IPS-20b (cell line): ENCODE measurements around the gene ATAT1.
A peak's percentile ranks its signal among the peaks of the same experiment; 100 is the strongest.
"Not testable (repeated sequence)": the region's sequence is repeated elsewhere in the genome, so short reads cannot be mapped to it uniquely, and the experiment has no call there.

Source experiments
- H3K27ac ChIP-seq: one replicate; pipeline ENCODE4 v1.5.1; 2013; ENCODE audit warnings: low read length
- H3K27me3 ChIP-seq: 2 replicates; pipeline ENCODE4 v1.6.1; 2013; ENCODE audit warnings: mild to moderate bottlenecking, low read length, inconsistent platforms; ENCODE audit not compliant: insufficient read depth
- H3K36me3 ChIP-seq: 2 replicates; pipeline ENCODE4 v1.6.1; 2013; ENCODE audit warnings: low read depth, mild to moderate bottlenecking, inconsistent platforms, low read length, moderate library complexity; ENCODE audit not compliant: insufficient read depth
- H3K4me1 ChIP-seq: 2 replicates; pipeline ENCODE4 v1.6.1; 2013; ENCODE audit warnings: mild to moderate bottlenecking, control low read depth, inconsistent platforms, low read length, moderate library complexity; ENCODE audit not compliant: insufficient read depth
- H3K4me3 ChIP-seq: 2 replicates; pipeline ENCODE4 v1.5.1; 2013; ENCODE audit warnings: mild to moderate bottlenecking, low read length, inconsistent platforms
- H3K9ac ChIP-seq: 2 replicates; pipeline ENCODE4 v1.6.1; 2013; ENCODE audit warnings: low read depth, mild to moderate bottlenecking, inconsistent platforms, low read length, moderate library complexity
- H3K9me3 ChIP-seq: 2 replicates; pipeline ENCODE4 v1.6.1; 2013; ENCODE audit warnings: mild to moderate bottlenecking, low read depth, low read length, inconsistent platforms; ENCODE audit not compliant: insufficient read depth

Gene ATAT1

GRCh38 chr6:30626484-30627366 is at the start of gene ATAT1:
ATAT1 (plus strand) TSS chr6:30626874.
- Histone ChIP-seq H3K27ac (peak within 1 kb of the TSS; percentile 73), H3K9me3 (no peaks in the 10 kb centered on the region), H3K27me3 (no peaks in the 10 kb centered on the region), H3K9ac (peak within 1 kb of the TSS; percentile 92), H3K4me3 (peak within 1 kb of the TSS; percentile 95), H3K36me3 (peaks cover 83% of the 10 kb centered on the region), H3K4me1 (no peaks in the 10 kb centered on the region)

DNA sequence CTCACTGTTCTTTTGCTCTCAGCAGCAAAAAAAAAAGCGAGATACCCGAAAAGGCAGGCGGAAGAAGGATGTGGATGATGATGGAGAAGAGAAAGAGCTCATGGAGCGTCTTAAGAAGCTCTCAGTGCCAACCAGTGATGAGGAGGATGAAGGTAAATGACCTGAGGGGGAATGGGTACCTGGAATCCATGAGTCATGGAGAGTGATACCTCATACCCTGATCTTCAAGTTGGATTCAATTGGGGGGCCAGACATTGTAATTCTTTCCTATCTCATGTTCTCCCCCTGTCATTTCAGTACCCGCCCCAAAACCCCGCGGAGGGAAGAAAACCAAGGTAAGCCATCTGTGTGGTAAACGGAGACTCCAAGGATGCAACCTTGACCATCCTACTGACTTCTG is 48.6 kb upstream of the ATAT1 start:
- Histone ChIP-seq H3K27me3 (no peaks in the 10 kb centered on the region), H3K4me1 (no peaks in the 10 kb centered on the region), H3K36me3 (peaks cover 93% of the 10 kb centered on the region), H3K4me3 (no peak overlapping the region), H3K27ac (no peak overlapping the region), H3K9me3 (no peaks in the 10 kb centered on the region), H3K9ac (no peak overlapping the region)

- Histone ChIP-seq H3K27ac (no peak overlapping the region), H3K4me3 (no peak overlapping the region)
These were observed 42.8 kb upstream of the ATAT1 start for GRCh38 chr6:30583921-30584320.

GRCh38 chr6:30589754-30590358 is 36.8 kb upstream of the ATAT1 start:
- Histone ChIP-seq H3K27me3 (no peaks in the 10 kb centered on the region), H3K4me3 (no peak overlapping the region), H3K9ac (no peak overlapping the region), H3K36me3 (peaks cover 98% of the 10 kb centered on the region), H3K4me1 (no peaks in the 10 kb centered on the region), H3K27ac (no peak overlapping the region), H3K9me3 (no peaks in the 10 kb centered on the region)

More at GRCh38 chr6:30583921-30584320, 42.8 kb upstream of the ATAT1 start:
- Histone ChIP-seq H3K36me3 (peaks cover 100% of the 10 kb centered on the region), H3K9me3 (no peaks in the 10 kb centered on the region), H3K27me3 (no peaks in the 10 kb centered on the region), H3K4me1 (no peaks in the 10 kb centered on the region), H3K9ac (no peak overlapping the region)

- Histone ChIP-seq H3K9ac (no peak overlapping the region), H3K4me3 (no peak overlapping the region), H3K36me3 (peaks cover 94% of the 10 kb centered on the region), H3K9me3 (no peaks in the 10 kb centered on the region), H3K27me3 (no peaks in the 10 kb centered on the region), H3K4me1 (no peaks in the 10 kb centered on the region), H3K27ac (no peak overlapping the region)
These were observed 36.2 kb upstream of the ATAT1 start for GRCh38 chr6:30590509-30590908.

- Histone ChIP-seq H3K9me3 (no peaks in the 10 kb centered on the region), H3K27me3 (no peaks in the 10 kb centered on the region), H3K4me1 (no peaks in the 10 kb centered on the region), H3K9ac (no peak overlapping the region), H3K4me3 (no peak overlapping the region), H3K36me3 (peaks cover 89% of the 10 kb centered on the region), H3K27ac (no peak overlapping the region)
These were observed 35.7 kb upstream of the ATAT1 start for GRCh38 chr6:30591008-30591407.

- Histone ChIP-seq H3K36me3 (peaks cover 76% of the 10 kb centered on the region), H3K9me3 (no peaks in the 10 kb centered on the region), H3K27ac (no peak overlapping the region), H3K4me3 (no peak overlapping the region), H3K27me3 (no peaks in the 10 kb centered on the region), H3K9ac (no peak overlapping the region), H3K4me1 (no peaks in the 10 kb centered on the region)
These were observed 34.4 kb upstream of the ATAT1 start for GRCh38 chr6:30592287-30592686.

DNA sequence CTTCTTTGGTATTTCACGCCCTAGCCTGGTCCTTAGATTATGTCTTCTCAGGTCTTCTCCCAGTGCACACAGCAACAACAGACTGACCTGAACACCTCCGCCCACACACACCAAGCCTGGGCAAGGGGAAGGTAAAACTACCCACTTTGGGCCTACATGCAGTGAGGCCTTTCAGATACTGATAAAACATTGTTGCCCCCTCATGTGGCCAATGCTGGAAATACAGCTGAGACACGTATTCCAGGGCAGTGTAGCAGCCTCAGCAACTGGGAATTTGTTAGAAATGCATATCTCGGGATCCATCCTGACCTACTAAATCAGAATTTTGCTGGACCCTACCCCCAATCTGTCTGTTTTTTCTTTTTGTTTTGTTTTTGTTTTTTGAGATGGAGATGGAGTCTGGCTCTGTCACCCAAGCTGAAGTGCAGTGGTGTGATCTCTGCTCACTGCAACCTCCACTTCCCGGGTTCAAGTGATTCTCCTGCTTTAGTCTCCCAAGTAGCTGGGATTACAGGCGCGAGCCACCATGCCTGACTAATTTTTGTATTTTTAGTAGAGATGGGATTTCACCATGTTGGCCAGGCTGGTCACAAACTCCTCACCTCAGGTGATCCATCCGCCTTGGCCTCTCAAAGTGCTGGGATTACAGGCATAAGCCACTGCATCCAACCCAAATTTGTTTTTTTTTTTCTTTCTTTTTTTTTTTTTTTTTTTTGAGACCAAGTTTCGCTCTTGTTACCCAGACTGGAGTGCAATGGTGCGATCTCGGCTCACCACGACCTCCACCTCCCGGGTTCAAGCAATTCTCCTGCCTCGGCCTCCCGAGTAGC is 29.1 kb upstream of the ATAT1 start:
- H3K4me3 ChIP-seq, H3K4me1 ChIP-seq, H3K9me3 ChIP-seq, H3K9ac ChIP-seq, H3K27me3 ChIP-seq, H3K27ac ChIP-seq: not testable (repeated sequence)
- peaks cover 59% of the 10 kb centered on the region for H3K36me3 ChIP-seq

GRCh38 chr6:30598912-30599624 is 27.6 kb upstream of the ATAT1 start:
- Histone ChIP-seq H3K9me3 (no peaks in the 10 kb centered on the region), H3K27ac (no peak overlapping the region), H3K9ac (no peak overlapping the region), H3K27me3 (no peaks in the 10 kb centered on the region), H3K4me3 (no peak overlapping the region), H3K36me3 (peaks cover 61% of the 10 kb centered on the region), H3K4me1 (no peaks in the 10 kb centered on the region)

DNA sequence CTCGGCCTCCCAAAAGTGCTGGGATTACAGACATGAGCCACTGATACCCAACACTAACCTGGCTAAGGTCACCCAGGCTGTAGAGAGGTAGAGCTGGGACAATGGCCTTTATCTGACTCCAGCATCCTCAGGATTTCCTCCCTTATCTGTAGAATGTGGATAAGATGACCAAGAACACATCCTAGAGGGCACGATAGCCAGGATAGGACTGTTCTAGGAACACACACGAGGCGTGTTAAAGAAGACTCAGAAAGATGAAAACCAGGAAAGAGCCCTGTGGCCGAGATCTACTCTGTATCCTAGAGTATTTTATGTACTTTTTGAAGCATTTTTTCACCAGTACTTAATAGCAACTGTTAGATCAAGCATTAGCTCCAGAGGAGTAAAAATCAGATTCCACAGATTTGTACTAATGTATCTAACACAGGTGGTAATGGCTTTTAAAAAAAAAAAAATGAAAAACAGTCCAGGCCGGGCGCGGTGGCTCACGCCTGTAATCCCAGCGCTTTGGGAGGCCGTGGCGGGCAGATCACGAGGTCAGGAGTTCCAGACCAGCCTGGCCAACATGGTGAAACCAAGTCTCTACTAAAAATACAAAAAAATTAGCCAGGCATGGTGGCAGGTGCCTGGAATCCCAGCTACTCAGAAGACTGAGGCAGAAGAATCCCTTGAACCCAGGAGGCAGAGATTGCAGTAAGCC is 26.9 kb upstream of the ATAT1 start:
- no peak overlapping the region for H3K9ac ChIP-seq
- H3K27ac ChIP-seq = no peak overlapping the region
- H3K4me3 ChIP-seq = no peak overlapping the region
- no peaks in the 10 kb centered on the region for H3K4me1 ChIP-seq
- no peaks in the 10 kb centered on the region for H3K9me3 ChIP-seq
- H3K36me3 ChIP-seq = peaks cover 61% of the 10 kb centered on the region
- H3K27me3 ChIP-seq = no peaks in the 10 kb centered on the region
